Loucy (cell line): ENCODE data around the gene C11orf71.

ENCODE experiments used
- H2AFZ ChIP-seq: fragments of 200-600 bp; sonication (generic); 2 replicates; pipeline ENCODE4 v1.6.0; 2016; ENCODE audit warnings: antibody characterized with exemption, mild to moderate bottlenecking, low read length, moderate library complexity
- H3F3A ChIP-seq: fragments of 200-600 bp; 2 replicates; pipeline ENCODE4 v1.6.0; 2016; ENCODE audit warnings: antibody characterized with exemption, low read depth, mild to moderate bottlenecking
- H3K27me3 ChIP-seq: fragments of 200-600 bp; sonication (generic); 2 replicates; pipeline ENCODE4 v1.6.1; 2014; ENCODE audit warnings: low read length, mild to moderate bottlenecking; ENCODE audit not compliant: insufficient read depth, poor library complexity, severe bottlenecking
- H3K36me3 ChIP-seq: fragments of 200-600 bp; sonication (generic); 2 replicates; pipeline ENCODE4 v1.6.1; 2016; ENCODE audit warnings: low read length; ENCODE audit not compliant: insufficient read depth
- H3K4me1 ChIP-seq: fragments of 200-600 bp; sonication (generic); 2 replicates; pipeline ENCODE4 v1.5.1; 2014; ENCODE audit warnings: low read length, mild to moderate bottlenecking; ENCODE audit not compliant: insufficient read depth, poor library complexity, severe bottlenecking
- H3K4me2 ChIP-seq: fragments of 200-600 bp; sonication (generic); 2 replicates; pipeline ENCODE4 v1.6.0; 2014; ENCODE audit warnings: antibody characterized with exemption, low read length, low read depth, mild to moderate bottlenecking; ENCODE audit not compliant: poor library complexity, severe bottlenecking
- H3K4me3 ChIP-seq: fragments of 200-600 bp; sonication (generic); 2 replicates; pipeline ENCODE4 v1.5.1; 2014; ENCODE audit warnings: low read length, mild to moderate bottlenecking, mixed read lengths; ENCODE audit not compliant: poor library complexity, severe bottlenecking
- H3K79me2 ChIP-seq: fragments of 200-600 bp; sonication (generic); 2 replicates; pipeline ENCODE4 v1.6.1; 2014; ENCODE audit warnings: low read length; ENCODE audit not compliant: insufficient read depth
- H3K9ac ChIP-seq: fragments of 200-600 bp; sonication (generic); 2 replicates; pipeline ENCODE4 v1.6.0; 2014; ENCODE audit warnings: mild to moderate bottlenecking, low read depth, low read length, moderate library complexity; ENCODE audit not compliant: poor library complexity, severe bottlenecking
- H3K9me2 ChIP-seq: fragments of 200-600 bp; sonication (generic); replicated peaks from 2 replicates; pipeline ENCODE4 v1.6.1; 2016; ENCODE audit warnings: low read depth, low read length, mixed read lengths
- H3K9me3 ChIP-seq: fragments of 200-600 bp; sonication (generic); 2 replicates; pipeline ENCODE4 v1.6.1; 2014; ENCODE audit warnings: mild to moderate bottlenecking, antibody characterized with exemption, low read length, low read depth; ENCODE audit not compliant: insufficient read depth
- H4K20me1 ChIP-seq: fragments of 200-600 bp; sonication (generic); 2 replicates; pipeline ENCODE4 v1.6.0; 2014; ENCODE audit warnings: antibody characterized with exemption, low read length, mild to moderate bottlenecking; ENCODE audit not compliant: insufficient read depth, poor library complexity, severe bottlenecking
- EZH2phosphoT487 ChIP-seq: fragments of 200-600 bp; IDR thresholded peaks from 2 replicates; pipeline ENCODE4 v1.6.1; 2018; ENCODE audit warnings: antibody characterized with exemption, mild to moderate bottlenecking, moderate library complexity, borderline replicate concordance
- TF ChIP-seq, protein P1 (sequence below): fragments of 200-600 bp; sonication (generic); conservative IDR thresholded peaks from 2 replicates; pipeline ENCODE4 v1.5.1; 2014; ENCODE audit warnings: mild to moderate bottlenecking, antibody characterized with exemption, low read length

The C11orf71 gene

DNA sequence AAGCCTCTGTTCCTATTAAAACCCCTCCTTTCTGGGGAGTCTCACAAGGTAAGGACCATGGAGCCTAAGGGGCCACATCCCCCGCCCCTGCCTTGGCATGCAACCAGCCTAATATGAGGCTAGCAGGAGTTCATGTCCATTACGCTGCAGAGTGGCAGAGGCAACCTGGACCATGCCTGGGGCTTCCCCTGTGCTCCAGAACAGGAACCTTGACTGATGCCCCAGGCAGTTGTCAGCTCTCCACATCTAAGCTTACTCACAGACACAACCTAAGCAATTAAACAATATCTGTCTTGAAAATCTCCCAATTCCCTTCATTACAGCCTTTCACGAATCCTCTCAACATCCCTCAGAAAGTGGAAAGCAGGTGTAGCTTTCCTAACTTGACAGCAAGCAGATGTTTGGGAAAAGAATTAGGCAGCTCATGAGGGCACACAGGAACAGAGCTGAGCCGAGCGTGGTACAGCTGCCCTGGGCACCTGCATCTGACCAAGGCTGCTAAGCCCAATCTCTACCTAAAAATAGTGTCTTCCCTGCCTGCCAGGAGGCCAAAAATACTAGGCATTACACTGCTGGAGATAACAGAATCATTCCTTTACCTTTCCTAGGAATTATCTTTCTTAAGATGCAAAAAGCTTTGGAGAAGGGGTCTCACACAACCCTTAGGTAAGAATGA lies 20.8 kb downstream of the C11orf71 start:
- Histone ChIP-seq H3K9me3 (no peaks in the 10 kb centered on the region; the same call in 1 of the 2 replicates), H3F3A (no peaks in the 10 kb centered on the region), H3K4me3 (no peak overlapping the region), H3K36me3 (no peaks in the 10 kb centered on the region), H3K4me1 (no peaks in the 10 kb centered on the region), H3K9me2 (no peaks in the 10 kb centered on the region), H3K9ac (no peak overlapping the region), H2AFZ (no peak overlapping the region), H3K4me2 (no peak overlapping the region), H3K79me2 (no peaks in the 10 kb centered on the region), H4K20me1 (no peaks in the 10 kb centered on the region), H3K27me3 (no peaks in the 10 kb centered on the region)
- TF ChIP-seq EZH2phosphoT487, result no peak
- TF ChIP-seq, protein P1, sequence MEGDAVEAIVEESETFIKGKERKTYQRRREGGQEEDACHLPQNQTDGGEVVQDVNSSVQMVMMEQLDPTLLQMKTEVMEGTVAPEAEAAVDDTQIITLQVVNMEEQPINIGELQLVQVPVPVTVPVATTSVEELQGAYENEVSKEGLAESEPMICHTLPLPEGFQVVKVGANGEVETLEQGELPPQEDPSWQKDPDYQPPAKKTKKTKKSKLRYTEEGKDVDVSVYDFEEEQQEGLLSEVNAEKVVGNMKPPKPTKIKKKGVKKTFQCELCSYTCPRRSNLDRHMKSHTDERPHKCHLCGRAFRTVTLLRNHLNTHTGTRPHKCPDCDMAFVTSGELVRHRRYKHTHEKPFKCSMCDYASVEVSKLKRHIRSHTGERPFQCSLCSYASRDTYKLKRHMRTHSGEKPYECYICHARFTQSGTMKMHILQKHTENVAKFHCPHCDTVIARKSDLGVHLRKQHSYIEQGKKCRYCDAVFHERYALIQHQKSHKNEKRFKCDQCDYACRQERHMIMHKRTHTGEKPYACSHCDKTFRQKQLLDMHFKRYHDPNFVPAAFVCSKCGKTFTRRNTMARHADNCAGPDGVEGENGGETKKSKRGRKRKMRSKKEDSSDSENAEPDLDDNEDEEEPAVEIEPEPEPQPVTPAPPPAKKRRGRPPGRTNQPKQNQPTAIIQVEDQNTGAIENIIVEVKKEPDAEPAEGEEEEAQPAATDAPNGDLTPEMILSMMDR, result no peak

- TF ChIP-seq EZH2phosphoT487, result no peak
- TF ChIP-seq, protein P1, result no peak
- H3K36me3 ChIP-seq, result no peaks in the 10 kb centered on the region
- H3K4me3 ChIP-seq, result no peak overlapping the region
- no peak overlapping the region for H3K9ac ChIP-seq
- H3K4me2 ChIP-seq, result no peak overlapping the region
- no peak overlapping the region for H2AFZ ChIP-seq
- H3K9me2 ChIP-seq, result no peaks in the 10 kb centered on the region
- H4K20me1 ChIP-seq, result no peaks in the 10 kb centered on the region
- H3K4me1 ChIP-seq, result no peaks in the 10 kb centered on the region
- H3K9me3 ChIP-seq, result no peaks in the 10 kb centered on the region; the same call in 1 of the 2 replicates
- H3F3A ChIP-seq, result no peaks in the 10 kb centered on the region
- peaks cover 8% of the 10 kb centered on the region for H3K27me3 ChIP-seq
- no peaks in the 10 kb centered on the region for H3K79me2 ChIP-seq
These were observed 22.6 kb downstream of the C11orf71 start for GRCh38 chr11:114377612-114378267.

DNA sequence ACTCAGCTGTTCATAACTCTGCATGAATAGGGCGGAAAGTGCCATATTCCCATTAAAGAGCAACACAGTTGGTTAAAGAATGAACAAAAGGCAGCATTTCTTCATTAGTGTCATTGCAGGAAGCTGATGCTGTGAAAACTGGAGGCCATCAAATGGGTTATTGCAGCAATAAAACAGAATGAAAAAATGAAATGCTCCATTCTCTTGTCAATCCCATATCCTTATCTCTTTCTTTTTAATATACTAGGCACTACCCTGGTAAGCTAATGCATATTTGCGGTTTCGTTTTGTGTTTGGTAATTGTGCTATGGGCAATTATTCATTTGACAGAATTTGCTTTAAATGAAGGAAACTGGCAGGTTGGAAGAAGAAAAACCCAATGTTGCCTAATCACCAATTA lies 25.3 kb downstream of the C11orf71 start:
- Histone ChIP-seq H3K4me2 (no peak overlapping the region), H3K27me3 (peaks cover 8% of the 10 kb centered on the region), H3K4me3 (no peak overlapping the region), H3K9me3 (no peaks in the 10 kb centered on the region), H2AFZ (no peak overlapping the region), H3K36me3 (no peaks in the 10 kb centered on the region), H3F3A (no peaks in the 10 kb centered on the region), H4K20me1 (no peaks in the 10 kb centered on the region), H3K9me2 (no peaks in the 10 kb centered on the region), H3K79me2 (no peaks in the 10 kb centered on the region), H3K9ac (no peak overlapping the region), H3K4me1 (no peaks in the 10 kb centered on the region)
- TF ChIP-seq, protein P1, result no peak
- no peak for TF ChIP-seq EZH2phosphoT487
